Psoas muscle (tissue), 8 donors: ENCODE data around the gene MS4A15. TPM values are rescaled to one million over a fixed set of nuclear protein-coding genes. Genes with fewer than 3 reads are reported as not detected.

Source experiments
- ATAC-seq, 4 donors: fragments of 200-7000 bp; cut with Tn5 transposase; one replicate each; pipeline ENCODE4 v1.9.1; 2020; ENCODE audit warnings: moderate library complexity in 3 of 4, mild to moderate bottlenecking in 2 of 4
- DNase-seq, 2 donors: peaks; one replicate each; pipeline ENCODE4 v3.0.0-alpha.2; 2020
- H3K27ac ChIP-seq: fragments of 200-600 bp; one replicate; pipeline ENCODE4 v1.8.0; 2022
- H3K27me3 ChIP-seq, 3 donors: fragments of 200-600 bp in 1 of 3; one replicate each; pipeline versions ENCODE4 v1.6.1 to v1.8.0; 2013 to 2022; ENCODE audit warnings: low read length in 2 of 3, mild to moderate bottlenecking in 2 of 3, moderate library complexity in 1 of 3; ENCODE audit not compliant: insufficient read depth in 3 of 3
- H3K36me3 ChIP-seq, 2 donors: fragments of 200-600 bp in 1 of 2; one replicate each; pipeline versions ENCODE4 v1.6.1 to v1.8.0; 2013 to 2022; ENCODE audit warnings: low read depth in 1 of 2, mild to moderate bottlenecking in 1 of 2, moderate library complexity in 1 of 2; ENCODE audit not compliant: insufficient read depth in 1 of 2
- H3K4me1 ChIP-seq: fragments of 200-600 bp; one replicate; pipeline ENCODE4 v1.8.0; 2022
- H3K4me3 ChIP-seq: fragments of 200-600 bp; one replicate; pipeline ENCODE4 v1.8.0; 2022; ENCODE audit warnings: mild to moderate bottlenecking
- H3K9me3 ChIP-seq: fragments of 200-600 bp; one replicate; pipeline ENCODE4 v1.8.0; 2022
- WGBS, 3 donors: extraction: QIAGEN DNeasy Blood & Tissue Kit; methylation state at CpG; one replicate each; pipeline versions ENCODE4 v1.1.6 to v1.1.7; 2013; 5-methylcytosine and 5-hydroxymethylcytosine counted together
- intact Hi-C, 2 donors: fragments of 100-400 bp; cut with DNase I; formaldehyde crosslinking; loops; one replicate each; pipeline versions ENCODE4 v1.11.0 to v1.14.2; 2022
- polyA plus RNA-seq, 3 donors: library from polyadenylated mRNA; stranded (reverse); fragments of 200-250 nt; gene quantifications; one replicate each; pipeline ENCODE4 v1.2.3, GENCODE V29; 2013
- total RNA-seq, 4 donors: library from RNA; stranded (reverse); fragmentation: NEBNext Ultra II Directional in 2 of 4; extraction: Animal tissue kit (Norgen Biotek cat#: 25700) in 2 of 4; gene quantifications; one replicate each; pipeline versions ENCODE4 v1.2.1 to v1.2.4, GENCODE V29; 2021 to 2023
- TF ChIP-seq, protein P1 (sequence below): fragments of 200-600 bp; IDR thresholded peaks from one replicate; pipeline ENCODE4 v1.8.0; 2022; ENCODE audit warnings: antibody characterized with exemption
- donor health status: healthy with polysubstance abuse.
- donor health status: DM: no; HTN: no; CAD: no; lungs with moderate emphysema.
- donor health status: Bipolar disorder and iron deficiency.
- donor health status: healthy.
- donor health status: DM: yes; HTN: yes; CAD: no.
- donor health status: DM: no; HTN: no; CAD: no.
- donor health status: DM: no; HTN: no; CAD: no.
- donor health status: DM: yes; HTN: yes; CAD: no.

The MS4A15 gene
- total and polyA plus RNA-seq, 7 donors = not detected

- H3K27me3 ChIP-seq = no peaks in the 10 kb centered on the region
- H3K4me3 ChIP-seq = no peak overlapping the region
- peaks cover 5% of the 10 kb centered on the region for H3K4me1 ChIP-seq
- H3K27ac ChIP-seq = no peak overlapping the region
- H3K9me3 ChIP-seq = no peaks in the 10 kb centered on the region
- TF ChIP-seq, protein P1, sequence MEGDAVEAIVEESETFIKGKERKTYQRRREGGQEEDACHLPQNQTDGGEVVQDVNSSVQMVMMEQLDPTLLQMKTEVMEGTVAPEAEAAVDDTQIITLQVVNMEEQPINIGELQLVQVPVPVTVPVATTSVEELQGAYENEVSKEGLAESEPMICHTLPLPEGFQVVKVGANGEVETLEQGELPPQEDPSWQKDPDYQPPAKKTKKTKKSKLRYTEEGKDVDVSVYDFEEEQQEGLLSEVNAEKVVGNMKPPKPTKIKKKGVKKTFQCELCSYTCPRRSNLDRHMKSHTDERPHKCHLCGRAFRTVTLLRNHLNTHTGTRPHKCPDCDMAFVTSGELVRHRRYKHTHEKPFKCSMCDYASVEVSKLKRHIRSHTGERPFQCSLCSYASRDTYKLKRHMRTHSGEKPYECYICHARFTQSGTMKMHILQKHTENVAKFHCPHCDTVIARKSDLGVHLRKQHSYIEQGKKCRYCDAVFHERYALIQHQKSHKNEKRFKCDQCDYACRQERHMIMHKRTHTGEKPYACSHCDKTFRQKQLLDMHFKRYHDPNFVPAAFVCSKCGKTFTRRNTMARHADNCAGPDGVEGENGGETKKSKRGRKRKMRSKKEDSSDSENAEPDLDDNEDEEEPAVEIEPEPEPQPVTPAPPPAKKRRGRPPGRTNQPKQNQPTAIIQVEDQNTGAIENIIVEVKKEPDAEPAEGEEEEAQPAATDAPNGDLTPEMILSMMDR = no peak
- intact Hi-C loops = no loop called here
- no peak for DNase-seq
- WGBS, 3 donors = 89 to 90% (median 90%) methylated on average over 4 of the region's 4 CpGs
- no peak for ATAC-seq
- no peaks in the 10 kb centered on the region for H3K36me3 ChIP-seq
Observed at GRCh38 chr11:60791153-60791933, 34.7 kb downstream of the MS4A15 start.

DNA sequence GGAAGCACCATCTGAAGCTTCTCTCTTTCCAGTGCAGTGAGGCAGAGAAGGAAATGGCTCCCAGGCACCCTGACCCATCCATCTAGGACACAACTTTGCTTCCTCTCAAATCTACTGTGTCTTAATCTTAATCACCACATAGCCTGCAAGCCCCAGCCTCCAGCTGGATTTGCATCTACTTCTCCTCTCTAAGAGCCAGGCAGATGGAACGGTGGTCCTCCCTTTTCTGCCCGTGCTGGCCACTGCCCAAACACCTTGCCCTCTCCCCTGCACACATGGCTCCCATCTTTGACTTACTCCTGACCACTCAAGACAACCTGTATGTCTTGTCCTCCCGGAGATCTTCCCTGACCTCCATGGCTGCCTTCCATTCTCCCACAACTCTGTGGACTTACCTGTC lies 35.9 kb downstream of the MS4A15 start:
- intact Hi-C loops = no loop called here
- DNase-seq = no peak
- H3K27ac ChIP-seq = no peak overlapping the region
- no peak overlapping the region for H3K4me3 ChIP-seq
- TF ChIP-seq, protein P1 = no peak
- no peaks in the 10 kb centered on the region for H3K27me3 ChIP-seq
- no peaks in the 10 kb centered on the region for H3K36me3 ChIP-seq
- peaks cover 2% of the 10 kb centered on the region for H3K4me1 ChIP-seq
- 75 to 82% (median 77%) methylated on average over 3 of the region's 3 CpGs for whole genome bisulfite sequencing, 3 donors
- no peaks in the 10 kb centered on the region for H3K9me3 ChIP-seq
- no peak for ATAC-seq

DNA sequence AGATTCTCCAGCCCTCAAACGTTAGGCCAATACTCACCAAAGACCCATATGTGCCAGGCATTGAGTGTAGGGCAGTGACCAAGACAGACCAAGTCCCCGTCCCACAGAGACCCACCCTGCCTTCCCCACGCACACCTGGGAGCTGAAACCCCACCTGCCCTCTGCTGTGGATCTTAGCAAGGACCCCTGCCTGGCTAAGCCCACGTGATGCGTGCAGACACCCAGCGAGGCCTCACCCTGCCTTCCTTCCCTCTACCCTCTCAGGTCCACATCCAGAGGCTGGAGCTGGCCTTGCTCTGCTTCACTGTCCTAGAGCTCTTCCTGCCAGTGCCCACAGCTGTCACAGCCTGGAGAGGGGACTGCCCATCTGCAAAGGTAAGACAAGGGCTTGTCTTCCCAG lies 38.6 kb downstream of the MS4A15 start:
- ATAC-seq (no peak), DNase-seq (peak in 1 of 2 donors; percentile 26)
- Histone ChIP-seq H3K4me3 (no peak overlapping the region), H3K4me1 (no peaks in the 10 kb centered on the region), H3K36me3 (no peaks in the 10 kb centered on the region), H3K27ac (no peak overlapping the region), H3K9me3 (no peaks in the 10 kb centered on the region), H3K27me3 (peaks cover 0 to 3% (median 0%) of the 10 kb centered on the region in 3 donors)
- TF ChIP-seq, protein P1 = no peak
- WGBS, 3 donors = 65 to 83% (median 70%) methylated on average over 6 of the region's 6 CpGs
- intact Hi-C loops = no loop called here

GRCh38 chr11:60797846-60798630 lies 41.4 kb downstream of the MS4A15 start:
- no peaks in the 10 kb centered on the region for H3K9me3 ChIP-seq
- H3K27ac ChIP-seq = no peak overlapping the region
- no peaks in the 10 kb centered on the region for H3K36me3 ChIP-seq
- ATAC-seq = no peak
- no peaks in the 10 kb centered on the region for H3K4me1 ChIP-seq
- H3K27me3 ChIP-seq = peaks cover 0 to 3% (median 0%) of the 10 kb centered on the region in 3 donors
- peak in 1 of 2 donors; percentile 26 for DNase-seq
- TF ChIP-seq, protein P1 = no peak
- no peak overlapping the region for H3K4me3 ChIP-seq
- intact Hi-C loops = no loop called here
- WGBS, 3 donors = 79 to 80% (median 80%) methylated on average over 17 of the region's 17 CpGs
